Measurements from ENCODE around the gene YWHAQ.
"Not testable (repeated sequence)": the region's sequence is repeated elsewhere in the genome, so short reads cannot be mapped to it uniquely, and the experiment has no call there.

YWHAQ gene

DNA sequence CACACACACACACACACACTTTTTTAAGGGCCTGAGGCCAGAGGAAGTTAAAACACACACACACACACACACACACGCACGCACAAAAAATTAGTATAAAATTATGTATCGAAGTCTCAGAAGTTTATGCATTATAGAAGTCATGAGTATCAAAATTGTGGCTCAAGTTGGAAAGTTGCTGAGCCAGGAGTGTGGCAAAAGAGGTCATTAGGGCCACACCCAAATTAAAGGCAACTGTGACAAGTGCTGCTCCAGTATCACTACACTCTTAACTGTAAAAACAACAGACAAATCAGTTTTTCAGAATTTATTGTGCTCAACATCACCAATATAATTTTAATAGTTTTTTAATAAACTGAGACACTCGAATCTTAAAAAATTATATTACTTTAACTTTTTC lies 36.9 kb downstream of the YWHAQ start:
- no peak for TF ChIP-seq ZFX (IDR thresholded peaks at IDR 0.05; ENCODE audit: borderline replicate concordance)
- TF ChIP-seq, protein P1, sequence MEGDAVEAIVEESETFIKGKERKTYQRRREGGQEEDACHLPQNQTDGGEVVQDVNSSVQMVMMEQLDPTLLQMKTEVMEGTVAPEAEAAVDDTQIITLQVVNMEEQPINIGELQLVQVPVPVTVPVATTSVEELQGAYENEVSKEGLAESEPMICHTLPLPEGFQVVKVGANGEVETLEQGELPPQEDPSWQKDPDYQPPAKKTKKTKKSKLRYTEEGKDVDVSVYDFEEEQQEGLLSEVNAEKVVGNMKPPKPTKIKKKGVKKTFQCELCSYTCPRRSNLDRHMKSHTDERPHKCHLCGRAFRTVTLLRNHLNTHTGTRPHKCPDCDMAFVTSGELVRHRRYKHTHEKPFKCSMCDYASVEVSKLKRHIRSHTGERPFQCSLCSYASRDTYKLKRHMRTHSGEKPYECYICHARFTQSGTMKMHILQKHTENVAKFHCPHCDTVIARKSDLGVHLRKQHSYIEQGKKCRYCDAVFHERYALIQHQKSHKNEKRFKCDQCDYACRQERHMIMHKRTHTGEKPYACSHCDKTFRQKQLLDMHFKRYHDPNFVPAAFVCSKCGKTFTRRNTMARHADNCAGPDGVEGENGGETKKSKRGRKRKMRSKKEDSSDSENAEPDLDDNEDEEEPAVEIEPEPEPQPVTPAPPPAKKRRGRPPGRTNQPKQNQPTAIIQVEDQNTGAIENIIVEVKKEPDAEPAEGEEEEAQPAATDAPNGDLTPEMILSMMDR (IDR thresholded peaks at IDR 0.05): no peak
- no peak overlapping the region for H3K27ac ChIP-seq

DNA sequence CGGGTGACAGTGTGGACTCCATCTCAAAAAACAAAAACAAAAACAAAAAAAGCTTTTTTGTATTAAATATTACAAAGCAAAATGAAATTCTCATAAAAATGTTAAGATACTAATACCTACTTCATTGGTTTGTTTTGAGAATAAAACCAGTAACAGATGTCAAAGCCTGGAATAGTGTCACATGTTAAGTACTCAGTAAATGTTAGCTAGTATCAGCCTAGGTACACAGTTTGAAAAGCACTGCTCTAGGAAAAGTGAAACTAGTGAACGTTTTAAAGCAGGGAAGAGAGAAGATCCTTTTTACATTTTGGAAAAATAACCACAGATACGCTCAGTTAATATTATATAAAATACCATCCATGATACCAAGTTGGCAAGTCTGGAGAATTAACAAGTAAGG lies 38.1 kb downstream of the YWHAQ start:
- no peak overlapping the region for H3K27ac ChIP-seq
- TF ChIP-seq, protein P1 (IDR thresholded peaks at IDR 0.05): no peak
- no peak for TF ChIP-seq ZFX (IDR thresholded peaks at IDR 0.05; ENCODE audit: borderline replicate concordance)

DNA sequence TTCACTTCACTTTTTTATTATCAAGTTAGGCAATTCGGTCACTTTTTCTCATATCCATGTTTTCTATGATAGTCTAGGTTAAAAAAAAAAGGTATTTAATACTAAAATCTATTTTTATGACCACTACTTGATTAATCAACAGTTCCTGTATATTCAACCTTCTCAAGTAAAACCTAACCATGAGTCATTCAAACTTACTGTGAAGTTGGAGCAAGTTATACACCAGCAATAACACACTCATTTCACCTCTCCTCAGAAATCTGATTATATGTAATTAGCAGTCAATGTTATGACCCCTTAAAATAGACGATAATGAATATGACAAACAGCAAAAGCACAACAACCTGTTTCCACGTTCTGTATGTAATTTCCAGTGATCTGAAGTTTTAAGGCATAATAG lies 40.2 kb downstream of the YWHAQ start:
- no peak overlapping the region for H3K27ac ChIP-seq
- TF ChIP-seq, protein P1 (IDR thresholded peaks at IDR 0.05): no peak
- TF ChIP-seq ZFX (IDR thresholded peaks at IDR 0.05; ENCODE audit: borderline replicate concordance): no peak

DNA sequence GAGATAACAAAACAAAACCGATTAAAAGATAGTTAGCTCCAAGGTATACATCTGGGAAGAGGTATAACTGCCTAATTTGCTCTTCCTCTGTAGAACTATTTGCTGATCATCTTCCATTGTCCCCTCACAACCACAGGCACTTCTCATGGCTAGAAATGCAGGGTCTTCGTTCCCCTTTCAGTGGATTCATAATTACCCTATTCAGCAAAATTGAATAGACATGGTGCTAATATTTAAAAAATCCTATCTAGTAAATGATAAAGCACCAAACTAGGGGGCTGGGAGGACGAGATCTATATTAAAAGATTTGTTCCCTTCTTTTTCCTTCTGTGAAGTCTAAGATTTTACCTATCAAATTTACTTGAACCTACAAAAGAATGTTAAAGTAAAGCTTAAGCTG lies 44.3 kb downstream of the YWHAQ start:
- TF ChIP-seq, protein P1 (IDR thresholded peaks at IDR 0.05): no peak
- TF ChIP-seq ZFX (IDR thresholded peaks at IDR 0.05; ENCODE audit: borderline replicate concordance): no peak
- no peak overlapping the region for H3K27ac ChIP-seq

DNA sequence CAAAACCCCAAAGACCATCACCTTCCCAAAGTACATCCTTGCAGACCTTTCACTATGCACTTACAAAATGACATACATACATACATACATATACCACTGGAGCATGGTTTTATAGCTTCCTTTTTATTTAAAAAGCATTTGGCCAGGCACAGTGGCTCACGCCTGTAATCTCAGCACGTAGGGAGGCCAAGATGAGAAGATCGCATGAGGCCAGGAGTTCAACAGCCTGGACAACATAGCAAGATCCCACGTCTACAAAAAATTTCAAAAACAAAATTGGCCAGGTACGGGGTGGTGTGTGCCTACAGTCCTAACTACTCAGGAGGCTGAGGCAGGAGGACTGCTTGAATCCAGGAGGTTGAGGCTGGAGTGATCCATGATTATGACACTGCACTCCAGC lies 45.3 kb downstream of the YWHAQ start:
- H3K27ac ChIP-seq: no peak overlapping the region
- TF ChIP-seq, protein P1 (IDR thresholded peaks at IDR 0.05): no peak
- TF ChIP-seq ZFX (IDR thresholded peaks at IDR 0.05; ENCODE audit: borderline replicate concordance): no peak

DNA sequence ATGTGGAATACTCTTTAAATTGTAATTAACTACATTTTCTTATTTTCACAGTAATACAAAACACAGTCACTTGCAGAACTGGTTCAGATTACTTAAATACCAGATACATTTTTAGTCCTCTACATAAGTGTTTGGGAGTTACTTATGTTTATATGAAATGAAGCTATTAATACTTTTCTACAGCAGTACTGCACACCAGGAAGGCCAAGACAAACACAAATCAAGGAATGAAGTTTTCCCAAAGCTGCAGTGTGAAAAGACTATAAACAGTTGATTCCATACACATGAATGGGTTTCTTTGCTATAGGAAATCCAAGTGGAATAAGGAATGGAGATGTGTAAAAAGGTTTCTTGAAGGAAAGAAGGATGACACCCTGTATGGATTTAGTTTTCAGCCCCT lies 45.9 kb downstream of the YWHAQ start:
- not testable (repeated sequence) for H3K27ac ChIP-seq

DNA sequence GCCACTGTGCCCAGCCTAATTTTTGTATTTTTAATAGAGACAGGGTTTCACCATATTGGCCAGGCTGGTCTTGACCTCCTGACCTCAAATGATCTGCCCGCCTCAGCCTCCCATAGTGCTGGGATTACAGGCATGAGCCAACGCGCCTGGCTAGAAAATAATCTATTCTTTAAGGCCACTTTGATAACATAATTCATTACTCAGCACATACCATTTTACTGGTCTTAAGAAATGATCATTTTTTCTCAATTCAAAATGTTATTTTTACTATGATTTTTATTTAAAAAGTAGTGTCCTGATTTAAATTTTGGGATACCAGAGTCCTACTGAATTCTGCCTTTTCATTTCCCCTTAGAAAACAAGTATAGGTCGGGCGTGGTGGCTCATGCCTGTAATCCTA lies 48.2 kb downstream of the YWHAQ start:
- no peak overlapping the region for H3K27ac ChIP-seq
- TF ChIP-seq, protein P1 (IDR thresholded peaks at IDR 0.05): no peak
- TF ChIP-seq ZFX (IDR thresholded peaks at IDR 0.05; ENCODE audit: borderline replicate concordance): no peak

DNA sequence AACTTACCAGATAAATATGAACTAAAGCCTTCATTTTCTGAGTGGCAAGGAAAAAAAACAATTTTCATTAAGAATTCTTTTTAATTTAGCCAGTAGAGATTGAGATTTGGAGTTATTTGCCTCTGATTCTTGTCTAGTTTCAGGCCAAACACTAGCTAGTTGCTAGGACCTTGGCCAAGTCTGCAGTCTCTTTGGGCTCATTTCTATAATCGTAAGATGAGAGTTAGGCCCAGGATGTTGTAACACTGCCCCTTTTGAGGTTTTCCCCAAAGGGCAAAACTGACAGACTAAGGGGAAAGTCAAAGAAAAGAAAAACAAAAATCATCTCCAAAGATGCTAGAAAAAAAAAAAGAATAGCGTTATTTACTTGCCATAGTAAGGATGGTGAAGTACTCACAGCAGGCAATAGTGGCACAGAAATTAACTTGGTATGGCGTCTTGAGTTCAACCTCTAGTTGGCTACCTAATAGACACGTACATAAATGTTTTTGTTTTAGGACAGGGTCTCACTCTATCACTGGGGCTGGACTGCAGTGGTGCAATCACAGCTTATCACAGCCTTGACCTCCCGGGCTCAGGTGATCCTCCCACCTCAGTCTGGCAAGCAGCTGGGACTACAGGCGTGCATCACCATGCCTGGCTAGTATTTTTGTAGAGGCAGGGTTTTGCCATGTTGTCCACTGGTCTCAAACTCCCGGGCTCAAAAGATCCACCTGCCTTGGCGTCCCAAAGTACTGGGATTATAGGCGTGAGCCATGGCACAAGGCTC lies 52.1 kb downstream of the YWHAQ start:
- H3K27ac ChIP-seq: no peak overlapping the region
- TF ChIP-seq, protein P1 (IDR thresholded peaks at IDR 0.05): no peak
- TF ChIP-seq ZFX (IDR thresholded peaks at IDR 0.05; ENCODE audit: borderline replicate concordance): no peak

All from 22Rv1 (cell line).